K562 (cell line): Measurements from ENCODE around the gene FXYD4. TPM values are rescaled to one million over a fixed set of nuclear protein-coding genes. Genes with fewer than 3 reads are reported as not detected.
A peak's percentile ranks its signal among the peaks of the same experiment; 100 is the strongest.
"Not testable (repeated sequence)": the region's sequence is repeated elsewhere in the genome, so short reads cannot be mapped to it uniquely, and the experiment has no call there.

Experiments
- ATAC-seq: fragments of 200-7000 bp; cut with Tn5 transposase; 3 replicates; pipeline ENCODE4 v1.9.1; 2020; ENCODE audit warnings: moderate library complexity
- BruUV-seq: library from RNA; stranded (reverse); fragments of 400-500 nt; replicated peaks from 2 replicates; lab custom pipeline; 2021; lab: Mats Ljungman, UMichigan
- CTCF ChIA-PET: fragments of 300-600 bp; formaldehyde crosslinking; extraction: SDS; loops from one replicate; lab custom pipeline; 2021; ENCODE audit warnings: low intra/inter-chr PET ratio; lab: Yijun Ruan, JAX
- POLR2A ChIA-PET: fragments of 300-600, 350-650 bp; sonication (Branson Sonifier 250); formaldehyde crosslinking; extraction: SDS; loops from one replicate; lab custom pipeline; 2021; ENCODE audit warnings: antibody characterized with exemption, inconsistent platforms; lab: Yijun Ruan, JAX
- DNase-seq, 4 experiments: peaks; one replicate each; pipeline versions ENCODE4 v3.0.0 to v3.0.0-alpha.2; 2011 to 2018; ENCODE audit warnings: low spot score in 3 of 4, mixed read lengths in 3 of 4; ENCODE audit errors: extremely low read depth in 1 of 4
- FAIRE-seq: peaks from 2 replicates; lab custom pipeline; 2011; peaks lifted over from hg19 to GRCh38; lab: Jason Lieb, UNC
- H2AFZ ChIP-seq: 2 replicates; pipeline ENCODE4 v1.6.0; 2011; ENCODE audit warnings: low read depth, low read length, control low read depth, inconsistent platforms
- H3K27ac ChIP-seq: fragments of 200-600 bp; 3 replicates; pipeline ENCODE4 v1.8.0; 2011; ENCODE audit warnings: low read depth, mild to moderate bottlenecking, control low read depth, inconsistent platforms, low read length, moderate library complexity, mixed read lengths; ENCODE audit errors: extremely low read depth
- H3K27me3 ChIP-seq, 2 experiments: fragments of 300-600 bp in 1 of 2; 2 replicates in 1 of 2; 3 replicates in 1 of 2; pipeline versions ENCODE4 v1.6.0 to v1.8.0; 2011; ENCODE audit warnings: inconsistent platforms in 2 of 2, low read length in 2 of 2, mild to moderate bottlenecking in 1 of 2, mixed read lengths in 1 of 2, moderate library complexity in 1 of 2; ENCODE audit not compliant: control insufficient read depth in 2 of 2, insufficient read depth in 2 of 2
- H3K36me3 ChIP-seq: fragments of 300-600 bp; 3 replicates; pipeline ENCODE4 v1.8.0; 2011; ENCODE audit warnings: mild to moderate bottlenecking, low read length, inconsistent platforms; ENCODE audit not compliant: control insufficient read depth, insufficient read depth
- H3K4me1 ChIP-seq, 2 experiments: fragments of 200-600 bp in 1 of 2; replicated peaks in 1 of 2; 2 replicates in 1 of 2; 3 replicates in 1 of 2; pipeline versions ENCODE4 v1.5.1 to v1.8.0; 2011; ENCODE audit warnings: inconsistent platforms in 2 of 2, low read length in 2 of 2, mild to moderate bottlenecking in 1 of 2, mixed read lengths in 1 of 2, moderate library complexity in 1 of 2; ENCODE audit not compliant: control insufficient read depth in 2 of 2, insufficient read depth in 2 of 2
- H3K4me2 ChIP-seq: 2 replicates; pipeline ENCODE4 v1.6.1; 2011; ENCODE audit warnings: low read length, control low read depth, inconsistent platforms, mixed read lengths; ENCODE audit not compliant: insufficient read depth
- H3K4me3 ChIP-seq: fragments of 200-600 bp; sonication (generic), shearing (Covaris generic); 2 replicates; pipeline ENCODE4 v1.5.1; 2016; ENCODE audit warnings: control low read depth, inconsistent platforms
- H3K79me2 ChIP-seq: fragments of 200-600 bp; 3 replicates; pipeline ENCODE4 v1.8.0; 2011; ENCODE audit warnings: low read length, inconsistent platforms; ENCODE audit not compliant: control insufficient read depth, insufficient read depth
- H3K9ac ChIP-seq, 2 experiments: 2 replicates each; pipeline versions ENCODE4 v1.6.0 to v1.6.1; 2011; ENCODE audit warnings: low read depth in 2 of 2, low read length in 2 of 2, control low read depth in 1 of 2, inconsistent platforms in 1 of 2, mild to moderate bottlenecking in 1 of 2, mixed read lengths in 1 of 2; ENCODE audit not compliant: insufficient read depth in 1 of 2
- H3K9me1 ChIP-seq: one replicate; pipeline ENCODE4 v1.6.0; 2011; ENCODE audit warnings: inconsistent platforms, mild to moderate bottlenecking, low read length, moderate library complexity; ENCODE audit not compliant: control insufficient read depth, insufficient read depth
- H3K9me3 ChIP-seq: replicated peaks from 2 replicates; pipeline ENCODE4 v1.5.1; 2011; ENCODE audit warnings: low read depth, low read length, inconsistent platforms; ENCODE audit not compliant: control insufficient read depth, insufficient read depth
- H4K20me1 ChIP-seq: replicated peaks from 2 replicates; pipeline ENCODE4 v1.6.1; 2011; ENCODE audit warnings: low read length, inconsistent platforms, mixed read lengths; ENCODE audit not compliant: control insufficient read depth, insufficient read depth
- CBX2 ChIP-seq: fragments of 200-600 bp; sonication (generic); IDR thresholded peaks from one replicate; pipeline ENCODE4 v1.6.1; 2012; ENCODE audit warnings: mild to moderate bottlenecking, low read length, inconsistent platforms; ENCODE audit not compliant: insufficient read depth, poor library complexity, severe bottlenecking
- CTCFL ChIP-seq: IDR thresholded peaks from 2 replicates; pipeline ENCODE4 v1.6.1; 2011; ENCODE audit warnings: borderline replicate concordance, low read depth, mild to moderate bottlenecking, moderate library complexity, low read length; ENCODE audit not compliant: insufficient read depth, poor library complexity, severe bottlenecking
- HBP1 ChIP-seq: fragments of 450-650 bp; formaldehyde crosslinking; IDR thresholded peaks from 2 replicates; pipeline ENCODE4 v1.4.0; 2022; ENCODE audit warnings: missing genetic modification characterization
- POLR2A ChIP-seq: fragments of 450-650 bp; conservative IDR thresholded peaks from 2 replicates; pipeline ENCODE4 v1.6.1; 2016
- POLR2AphosphoS5 ChIP-seq: IDR thresholded peaks from 2 replicates; pipeline ENCODE4 v1.6.1; 2011; ENCODE audit warnings: mild to moderate bottlenecking, low read depth, low read length, moderate library complexity; ENCODE audit not compliant: control insufficient read depth, insufficient read depth
- SPI1 ChIP-seq: IDR thresholded peaks from 2 replicates; pipeline ENCODE4 v1.6.1; 2011; ENCODE audit warnings: low read depth, low read length, control low read depth, borderline replicate concordance
- SUPT5H ChIP-seq: fragments of 450-650 bp; IDR thresholded peaks from 2 replicates; pipeline ENCODE4 v1.6.1; 2016
- WGBS: fragments of 100-300 bp; shearing (Covaris generic); methylation state at CpG from one replicate; pipeline ENCODE4 v1.1.6; 2016; ENCODE audit warnings: low coverage, mixed read lengths; ENCODE audit not compliant: insufficient coverage; ENCODE audit errors: missing lambda C conversion rate; 5-methylcytosine and 5-hydroxymethylcytosine counted together
- in situ Hi-C: fragments of 300-500 bp; cut with MboI; formaldehyde crosslinking; loops from 4 replicates; pipeline ENCODE4 v1.15.0; 2018; ENCODE audit warnings: inconsistent platforms, mixed read lengths
- intact Hi-C: fragments of 100-400 bp; cut with micrococcal nuclease; formaldehyde crosslinking; loops from 2 replicates; pipeline ENCODE4 v1.14.2; 2022
- polyA plus RNA-seq, 8 experiments: library from polyadenylated mRNA; depleted of rRNA in 4 of 8; stranded (reverse) in 5 of 8; unstranded in 3 of 8; fragments of >200 nt; fragmentation: Nextera tagmentation in 2 of 8; fragmentation: Illumina TruSeq in 1 of 8; extraction: Ambion mirVana in 2 of 8; extraction: Trizol in 1 of 8; gene quantifications; 2 replicates each; pipeline versions ENCODE4 v1.2.1 to v1.2.3, GENCODE V29; 2011 to 2014; ENCODE audit warnings: inconsistent platforms in 1 of 8, missing spikeins in 1 of 8
- total RNA-seq, 7 experiments: library from RNA; depleted of rRNA in 6 of 7; stranded (reverse); fragments of >200 nt in 6 of 7; fragmentation: Illumina TruSeq in 2 of 7; extraction: Trizol in 2 of 7; gene quantifications; 2 replicates each; pipeline versions ENCODE4 v1.2.1 to v1.2.3, GENCODE V29; 2011 to 2021; ENCODE audit warnings: low replicate concordance in 1 of 7

FXYD4 gene
- total and polyA plus RNA-seq, 9 of the 15 experiments (the other 6 are each of a cell fraction or from before 2014, with no cell fraction given), result not detected

- CTCF ChIA-PET, H3K27me3 ChIP-seq, H3K9me1 ChIP-seq, intact Hi-C loops, DNase-seq, BruUV-seq, FAIRE-seq, H3K9me3 ChIP-seq, in situ Hi-C loops, H3K4me3 ChIP-seq, H3K4me2 ChIP-seq, ATAC-seq, H2AFZ ChIP-seq: not testable (repeated sequence)
- Histone ChIP-seq H3K4me1 (peaks cover 45 to 54% of the 10 kb centered on the region in 2 experiments; a peak in 4 of 5 replicates), H3K36me3 (peaks cover 86% of the 10 kb centered on the region), H3K9ac (0 out of 4 replicates have a peak overlapping the region, but pooled peaks of 1 of the 2 experiments have one; percentile 2), H4K20me1 (peaks cover 67% of the 10 kb centered on the region), H3K27ac (peak overlapping the region; percentile 34), H3K79me2 (peaks cover 97% of the 10 kb centered on the region)
- TF ChIP-seq SUPT5H (0 out of 2 replicates have a peak, but pooled peaks have one; percentile 0), POLR2A (0 out of 2 replicates have a peak, but pooled peaks have one; percentile 1)
- 92% methylated on average over 11 of the region's 11 CpGs for WGBS
- POLR2A ChIA-PET, result interaction anchor here (0.6 to 5.3 kb wide), 4 partner anchors 10 to 44 kb away, joined by 3 to 73 read pairs (median 4); no protein-coding TSS in a partner anchor
Observed at GRCh38 chr10:43393186-43393585, 21.8 kb downstream of the FXYD4 start.

GRCh38 chr10:43393606-43394360 lies 22.3 kb downstream of the FXYD4 start:
- Histone ChIP-seq H3K36me3 (peaks cover 85% of the 10 kb centered on the region), H3K4me3 (no peak overlapping the region), H3K9me1 (peaks cover 4% of the 10 kb centered on the region), H3K4me2 (peak overlapping the region; percentile 0; the same call in 1 of the 2 replicates), H3K9me3 (no peaks in the 10 kb centered on the region), H3K4me1 (peaks cover 49 to 58% of the 10 kb centered on the region in 2 experiments; a peak in 4 of 5 replicates), H3K27ac (peak overlapping the region; percentile 96; the same call in 2 of the 3 replicates), H3K79me2 (peaks cover 97% of the 10 kb centered on the region), H2AFZ (no peak overlapping the region), H4K20me1 (peaks cover 64% of the 10 kb centered on the region), H3K9ac (peak overlapping the region in 1 of 2 experiments; percentile 96; a peak in 1 of 4 replicates), H3K27me3 (no peaks in the 10 kb centered on the region)
- ATAC-seq (no peak), FAIRE-seq (no peak), DNase-seq (peak in 1 of 4 experiments; percentile 14)
- intact Hi-C loops, result no loop called here
- 88% methylated on average over 3 of the region's 3 CpGs for WGBS
- CTCF ChIA-PET, result interaction anchor here (0.7 kb wide), 1 partner anchor 155 kb away, joined by 3 read pairs; no protein-coding TSS in a partner anchor
- POLR2A ChIA-PET, result interaction anchor here (0.6 to 5.3 kb wide), 6 partner anchors 9 to 63 kb away, joined by 3 to 73 read pairs (median 4); no protein-coding TSS in a partner anchor
- BruUV-seq, result no TSS peak
- in situ Hi-C loops, result no loop called here
- TF ChIP-seq SPI1 (peak; percentile 71; the same call in 1 of the 2 replicates), POLR2A (0 out of 2 replicates have a peak, but pooled peaks have one; percentile 41), POLR2AphosphoS5 (peak; percentile 26; the same call in 1 of the 2 replicates), HBP1 (CRISPR knock-in tag) (peak; percentile 46; the same call in 1 of the 2 replicates), CBX2 (no peak), SUPT5H (0 out of 2 replicates have a peak, but pooled peaks have one; percentile 44), CTCFL (no peak)
